GM19372 (cell line): Measurements from ENCODE around the gene FAM78B.

Experiments
- ATAC-seq: cut with Tn5 transposase; IDR thresholded peaks from one replicate; pipeline ENCODE4 v1.9.1; 2021; ENCODE audit warnings: mild to moderate bottlenecking, low read depth, moderate library complexity; ENCODE audit not compliant: unreplicated experiment

The FAM78B gene

DNA sequence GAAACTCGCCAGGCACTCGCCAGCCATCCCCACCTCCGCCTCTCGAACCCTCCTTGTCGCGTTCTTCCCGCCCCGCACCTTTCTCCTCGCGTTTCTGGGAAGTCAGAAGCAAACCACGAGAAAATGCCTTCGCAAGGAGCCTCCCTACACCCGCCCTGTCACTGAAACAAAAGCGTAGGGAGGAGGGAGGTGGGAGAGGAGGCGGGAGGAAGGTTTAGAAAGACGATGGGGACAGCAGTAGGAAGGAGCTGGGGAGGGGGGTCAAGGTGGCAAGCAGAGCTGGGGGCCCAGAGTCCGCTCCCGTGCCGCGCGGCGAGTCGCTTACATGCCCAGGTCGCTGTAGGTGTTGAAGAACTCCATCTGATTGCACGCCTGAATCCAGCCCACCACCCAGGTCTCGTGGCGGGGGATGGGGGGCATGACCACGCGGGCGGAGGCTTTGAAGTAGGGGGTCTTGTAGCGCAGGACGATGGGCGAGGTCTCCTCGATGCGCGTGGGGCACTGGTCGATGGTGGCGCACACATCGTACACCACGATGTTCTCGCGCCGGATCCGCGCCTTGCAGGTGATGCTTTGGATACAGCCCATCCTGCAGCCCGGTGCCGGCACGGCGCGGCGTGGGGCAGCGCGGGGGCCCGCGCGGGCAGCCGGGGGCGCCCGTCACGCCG lies 1.0 kb downstream of the FAM78B start:
- no peak for ATAC-seq

- no peak for ATAC-seq
Measured at GRCh38 chr1:166164995-166165660, 1.7 kb downstream of the FAM78B start.

- ATAC-seq: no peak
Measured at GRCh38 chr1:166164646-166164994, 2.2 kb downstream of the FAM78B start.

DNA sequence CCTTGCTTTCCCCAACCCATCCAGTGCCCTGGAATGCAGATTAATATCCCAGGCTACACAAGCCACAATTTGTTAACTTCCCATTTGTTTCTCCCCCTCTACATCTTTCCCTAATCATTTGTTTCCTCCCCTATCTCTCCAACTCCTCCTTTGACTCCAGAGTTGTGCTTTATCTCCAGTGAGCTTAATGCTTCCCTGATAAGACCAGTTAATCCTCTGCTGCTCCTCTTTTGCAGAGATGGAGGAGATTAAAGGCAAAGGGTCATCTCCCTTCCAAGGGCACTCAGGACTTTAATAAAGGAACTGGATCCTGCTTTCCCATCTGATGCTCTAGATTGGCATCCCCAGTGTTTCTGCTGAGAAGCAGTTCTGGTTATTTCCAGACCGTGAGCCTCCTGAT lies 7.1 kb downstream of the FAM78B start:
- no peak for ATAC-seq

GRCh38 chr1:166156674-166157073 lies 10.1 kb downstream of the FAM78B start:
- no peak for ATAC-seq

GRCh38 chr1:166155108-166155507 lies 11.7 kb downstream of the FAM78B start:
- ATAC-seq: no peak

DNA sequence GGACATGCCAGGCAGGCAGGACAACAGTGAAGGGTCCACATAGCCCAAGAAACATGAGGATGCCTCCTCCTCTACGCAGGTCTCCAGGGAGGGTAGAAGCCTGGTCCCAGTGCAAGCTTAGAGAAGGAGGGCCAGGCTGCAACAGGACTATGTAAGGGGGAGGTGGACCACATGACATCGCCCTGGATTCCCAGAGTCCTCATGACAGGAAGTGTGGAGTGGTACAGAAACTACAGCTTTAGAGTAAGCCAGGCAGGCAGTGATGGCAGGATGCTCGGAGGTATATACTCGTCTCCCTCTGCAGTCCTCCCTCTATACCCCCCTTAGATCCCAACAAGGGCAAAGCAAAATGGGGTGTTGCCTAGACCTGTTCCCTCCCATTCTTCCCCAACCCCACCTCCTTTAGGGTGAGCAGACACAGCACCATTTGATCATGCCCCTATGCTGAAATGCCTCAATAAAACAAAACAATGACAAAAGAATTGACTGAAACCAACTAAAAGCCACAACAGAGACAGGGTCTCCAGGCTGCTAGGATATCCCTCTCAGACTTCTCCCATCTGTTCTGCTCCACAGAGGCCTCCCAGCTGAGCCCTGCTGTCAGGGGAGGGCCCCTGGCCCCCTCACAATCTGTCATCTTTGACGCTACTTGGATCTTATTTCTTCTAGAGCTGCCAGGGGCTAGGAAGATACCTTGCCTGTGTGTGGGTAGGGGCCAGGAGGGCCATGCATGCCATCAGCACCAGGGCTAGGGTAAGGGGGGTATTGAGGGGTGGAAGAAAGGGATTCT lies 13.1 kb downstream of the FAM78B start:
- no peak for ATAC-seq

- no peak for ATAC-seq
Measured at GRCh38 chr1:166152978-166153377, 13.8 kb downstream of the FAM78B start.

DNA sequence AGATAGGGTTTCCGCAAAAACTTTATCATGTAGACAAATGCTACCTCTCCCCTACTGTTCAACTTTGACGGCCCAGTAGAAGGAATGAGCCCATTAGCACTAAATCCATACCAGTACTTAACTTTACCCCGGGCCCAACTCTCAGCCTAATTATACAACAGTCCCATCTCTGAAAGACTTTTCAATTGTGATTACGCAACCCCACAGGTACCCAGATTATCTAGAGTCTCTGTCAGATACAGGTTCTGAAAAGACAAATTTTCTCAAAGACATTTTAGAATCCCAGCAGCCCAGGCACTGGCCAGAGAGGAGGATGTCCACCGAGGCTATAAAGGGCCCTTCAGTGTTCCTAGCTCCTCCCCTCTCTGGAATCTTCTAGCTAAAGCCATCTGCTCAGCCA lies 15.0 kb downstream of the FAM78B start:
- ATAC-seq: no peak

DNA sequence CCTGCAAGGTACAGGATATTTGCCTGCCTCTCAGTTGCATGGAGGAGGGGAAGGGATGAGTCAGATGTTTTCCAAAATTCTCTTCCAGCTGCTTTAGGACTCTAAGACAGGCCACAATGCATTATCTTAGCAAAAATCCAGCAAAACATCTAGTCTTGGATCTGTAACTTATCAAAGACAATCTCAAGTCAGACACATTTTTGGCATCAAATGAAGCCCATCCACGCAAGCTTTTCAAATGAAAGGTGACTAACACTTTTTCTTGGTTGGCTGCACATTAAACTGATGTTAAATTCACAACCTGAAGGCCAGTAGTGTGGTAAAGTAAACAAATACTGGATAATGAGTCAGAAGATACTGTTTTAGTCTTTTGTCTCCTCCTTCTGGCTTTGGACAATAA lies 21.3 kb downstream of the FAM78B start:
- no peak for ATAC-seq

DNA sequence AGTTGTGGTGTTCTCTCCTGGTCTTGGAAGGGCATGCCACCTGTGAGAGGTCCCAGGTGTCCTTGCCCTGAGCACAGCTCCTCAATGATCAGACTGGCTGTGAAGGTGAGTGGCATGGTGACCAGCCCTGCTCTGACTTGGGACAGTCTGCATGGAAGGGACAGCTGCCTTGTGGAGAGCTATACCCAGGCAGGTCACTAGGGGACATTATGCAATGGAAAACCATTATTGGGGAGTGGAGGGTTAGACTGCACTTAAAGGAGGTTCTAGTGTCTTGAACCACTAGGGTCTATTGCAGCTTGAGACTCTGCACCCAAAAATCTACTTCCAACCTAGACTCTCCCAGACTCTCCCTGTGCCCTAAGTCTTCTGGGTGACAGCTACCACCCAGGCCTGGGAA lies 24.8 kb downstream of the FAM78B start:
- ATAC-seq: no peak

GRCh38 chr1:166140251-166140650 lies 26.6 kb downstream of the FAM78B start:
- ATAC-seq: no peak

DNA sequence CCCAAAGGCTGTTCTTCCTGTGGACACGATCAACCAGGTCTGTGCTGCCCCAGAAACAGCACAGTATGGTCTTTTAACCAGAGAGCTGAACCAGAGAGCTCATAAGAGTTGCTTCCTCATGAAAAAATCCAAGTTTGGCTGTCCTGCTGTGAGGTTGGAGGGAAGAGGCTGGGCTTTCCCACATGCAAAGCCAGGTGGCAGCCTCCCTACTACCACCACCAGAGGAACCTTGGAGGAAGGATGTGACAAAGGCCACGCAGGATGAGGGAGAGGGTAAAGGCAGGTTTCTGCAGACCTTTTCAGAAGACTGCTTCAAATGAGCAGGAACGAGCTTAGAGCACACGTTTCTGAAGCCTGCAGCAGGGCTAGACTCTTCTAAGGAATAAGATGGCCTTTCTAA lies 27.1 kb downstream of the FAM78B start:
- no peak for ATAC-seq

DNA sequence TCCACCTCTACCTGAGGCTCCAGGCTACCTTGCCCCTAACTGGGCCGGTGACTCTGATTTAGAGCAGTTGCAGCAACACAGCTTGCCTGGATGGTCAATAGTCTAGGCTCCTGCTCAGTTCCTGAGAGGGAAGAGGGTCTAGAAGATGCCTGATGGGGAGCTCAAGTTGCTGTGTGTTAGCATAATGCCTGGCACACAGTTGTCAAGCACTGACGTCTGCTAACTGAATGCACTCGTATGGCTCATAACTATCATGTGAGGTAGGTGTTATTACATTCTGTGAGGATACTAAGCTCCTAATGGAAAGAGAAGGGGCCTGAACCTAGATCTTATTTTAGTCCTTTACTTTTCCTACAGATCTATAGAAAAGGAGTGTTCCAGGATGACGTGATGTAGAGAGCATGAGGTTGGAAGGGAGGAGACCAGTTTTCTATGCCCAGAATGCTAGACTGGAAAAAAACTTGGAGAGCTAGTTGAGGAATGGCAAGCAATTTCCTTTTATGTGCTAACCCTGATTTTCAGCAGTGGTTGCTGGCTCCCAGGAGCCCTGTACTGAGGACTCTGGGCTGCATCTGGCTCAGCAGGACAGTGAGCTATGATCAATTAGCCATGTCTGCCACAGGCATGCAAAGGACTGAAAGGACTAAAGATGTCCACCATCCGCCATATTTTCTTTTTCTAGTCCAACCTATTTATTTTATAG lies 30.0 kb downstream of the FAM78B start:
- no peak for ATAC-seq

DNA sequence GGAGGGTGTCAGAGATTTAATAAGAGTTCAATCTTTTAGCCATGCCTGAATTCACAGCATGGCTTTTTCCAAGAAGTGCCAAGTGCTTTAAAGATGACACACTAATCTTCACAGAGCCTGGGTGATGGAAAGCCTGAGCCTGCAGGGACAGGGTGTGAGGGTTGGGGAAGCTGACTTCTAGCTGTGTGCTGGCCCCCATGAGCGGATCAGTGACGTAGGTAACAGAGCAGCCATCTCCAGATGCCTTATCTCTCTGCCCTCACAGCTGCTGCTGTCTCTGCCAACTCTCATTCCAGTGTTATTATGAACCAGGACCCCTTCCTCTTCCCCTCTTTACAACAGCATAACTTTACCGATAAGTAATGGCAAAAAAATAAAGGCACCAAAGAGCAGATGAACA lies 30.6 kb downstream of the FAM78B start:
- no peak for ATAC-seq

DNA sequence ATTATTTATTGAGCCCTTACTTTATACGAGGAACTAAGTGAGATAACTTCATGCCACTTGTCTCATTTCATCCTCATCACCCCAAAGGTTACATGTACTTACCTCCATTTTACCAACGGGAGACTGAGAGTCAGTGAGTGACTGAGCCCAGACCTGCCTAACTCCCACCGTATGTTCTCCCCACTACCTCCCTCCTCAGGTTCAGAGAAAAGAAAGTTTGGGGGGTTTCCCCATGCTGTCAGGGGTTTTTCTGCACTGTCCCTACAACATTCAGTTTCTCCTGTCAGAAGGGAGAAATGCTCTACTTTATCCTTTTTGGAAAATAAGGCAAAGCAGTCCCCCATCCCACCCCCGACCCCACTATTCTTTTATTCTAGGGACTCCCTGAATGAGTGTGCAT lies 32.9 kb downstream of the FAM78B start:
- ATAC-seq: no peak

GRCh38 chr1:166133276-166133841 lies 33.4 kb downstream of the FAM78B start:
- ATAC-seq: no peak

DNA sequence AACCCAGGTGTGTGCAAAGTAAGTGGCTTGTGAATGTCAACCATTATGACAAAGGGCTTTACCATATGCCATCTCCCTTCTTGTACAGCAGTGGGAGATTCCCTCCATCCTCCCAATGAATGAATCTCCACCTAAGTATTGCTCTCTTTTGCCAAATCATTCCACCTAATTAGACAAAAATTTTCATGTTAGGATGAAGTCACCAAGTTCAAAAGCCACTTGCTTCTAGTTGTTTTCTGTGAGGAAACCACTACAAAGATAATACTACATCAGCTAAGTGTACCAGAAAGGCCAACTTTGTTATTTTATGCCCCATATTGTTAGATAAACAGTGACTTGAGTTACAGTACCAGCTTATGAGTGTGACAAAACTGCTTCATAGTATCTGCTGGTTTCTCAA lies 34.3 kb downstream of the FAM78B start:
- ATAC-seq: no peak

- no peak for ATAC-seq
Measured at GRCh38 chr1:166129006-166129405, 37.8 kb downstream of the FAM78B start.

GRCh38 chr1:166128195-166128594 lies 38.6 kb downstream of the FAM78B start:
- ATAC-seq: no peak

DNA sequence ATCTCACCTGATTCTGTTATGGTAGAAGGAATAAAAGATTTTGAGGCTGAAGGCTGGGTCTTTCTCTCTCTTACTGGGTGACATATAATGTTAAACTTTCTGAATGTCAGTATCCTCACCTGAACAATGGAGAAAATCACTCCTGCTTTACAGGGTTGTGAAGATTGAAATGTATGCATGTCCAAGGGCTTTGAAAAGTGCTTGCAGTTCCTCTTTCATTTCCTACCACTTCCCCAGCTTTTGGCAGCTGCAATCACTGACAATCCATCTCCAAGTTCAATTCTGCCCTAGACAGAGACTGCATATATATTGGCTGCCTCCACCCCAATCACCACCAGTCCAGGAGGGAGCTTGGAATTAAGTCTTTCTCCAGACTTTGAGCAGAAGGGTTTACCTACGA lies 39.8 kb downstream of the FAM78B start:
- no peak for ATAC-seq
